MCF 10A (cell line): Measurements from ENCODE around the gene NDUFB5. TPM values are rescaled to one million over a fixed set of nuclear protein-coding genes. Genes with fewer than 3 reads are reported as not detected.
A peak's percentile ranks its signal among the peaks of the same experiment; 100 is the strongest.

Experiments used
- BruUV-seq: library from RNA; stranded (reverse); fragments of 400-500 nt; replicated peaks from 2 replicates; lab custom pipeline; 2021; lab: Mats Ljungman, UMichigan
- CTCF ChIA-PET: fragments of 300-600 bp; sonication (Branson Sonifier 250); formaldehyde crosslinking; extraction: SDS; loops from one replicate; lab custom pipeline; 2021; ENCODE audit warnings: antibody characterized with exemption, inconsistent platforms; lab: Yijun Ruan, JAX
- POLR2A ChIA-PET: fragments of 300-600, 350-650 bp; sonication (Branson Sonifier 250); formaldehyde crosslinking; extraction: SDS; loops from one replicate; lab custom pipeline; 2020; ENCODE audit warnings: antibody characterized with exemption, inconsistent platforms; lab: Yijun Ruan, JAX
- DNase-seq: peaks from one replicate; pipeline ENCODE4 v3.0.0-alpha.2; 2018; ENCODE audit not compliant: unreplicated experiment
- H3K27ac Mint-ChIP-seq: one replicate; pipeline ENCODE4 v1.8.0; 2022; ENCODE audit warnings: mild to moderate bottlenecking, low read depth, mixed read lengths; ENCODE audit not compliant: unreplicated experiment
- H3K27me3 Mint-ChIP-seq: one replicate; pipeline ENCODE4 v1.8.0; 2022; ENCODE audit warnings: mixed read lengths; ENCODE audit not compliant: insufficient read depth, unreplicated experiment
- H3K36me3 Mint-ChIP-seq: one replicate; pipeline ENCODE4 v1.8.0; 2022; ENCODE audit warnings: mild to moderate bottlenecking, moderate library complexity, mixed read lengths; ENCODE audit not compliant: insufficient read depth, unreplicated experiment
- H3K4me1 Mint-ChIP-seq: one replicate; pipeline ENCODE4 v1.8.0; 2022; ENCODE audit warnings: mixed read lengths; ENCODE audit not compliant: insufficient read depth, unreplicated experiment
- H3K4me3 Mint-ChIP-seq: one replicate; pipeline ENCODE4 v1.8.0; 2022; ENCODE audit warnings: mild to moderate bottlenecking, moderate library complexity, mixed read lengths; ENCODE audit not compliant: unreplicated experiment
- H3K9me3 Mint-ChIP-seq: one replicate; pipeline ENCODE4 v1.8.0; 2022; ENCODE audit warnings: mixed read lengths; ENCODE audit not compliant: unreplicated experiment
- intact Hi-C: fragments of 100-400 bp; cut with micrococcal nuclease; formaldehyde crosslinking; loops from 2 replicates; pipeline ENCODE4 v1.14.1; 2022
- total RNA-seq: library from RNA; stranded (reverse); gene quantifications from 2 replicates; pipeline ENCODE4 v1.2.3, GENCODE V29; 2022
- TF ChIP-seq, protein P1 (sequence below): fragments of 200-600 bp; IDR thresholded peaks from one replicate; pipeline ENCODE4 v1.8.0; 2022; ENCODE audit warnings: antibody characterized with exemption, mild to moderate bottlenecking; ENCODE audit not compliant: unreplicated experiment

Gene NDUFB5
- total RNA-seq, 1 experiment from 2014 or later, result 115 TPM

DNA sequence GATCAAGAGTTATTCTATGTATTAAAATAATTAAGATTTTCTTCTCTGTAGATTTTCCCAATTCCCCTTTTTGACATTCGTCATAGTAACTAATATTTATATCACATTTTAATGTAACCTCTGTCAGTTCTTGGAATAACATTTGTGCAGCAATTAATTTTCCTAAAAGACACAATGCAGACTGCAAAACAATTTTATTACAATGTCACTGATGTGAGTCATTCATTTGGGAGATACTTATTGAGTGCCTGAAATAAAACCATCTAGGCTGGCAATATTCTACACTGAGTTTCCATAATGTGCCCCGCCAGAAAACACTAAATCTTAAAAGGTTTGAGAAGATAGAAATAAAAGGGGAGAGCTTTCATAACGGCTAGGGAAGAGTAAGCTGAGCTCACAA is 41.6 kb downstream of the NDUFB5 start:
- DNase-seq, result no peak
- H3K9me3 Mint-ChIP-seq, result no peaks in the 10 kb centered on the region
- TF ChIP-seq, protein P1, sequence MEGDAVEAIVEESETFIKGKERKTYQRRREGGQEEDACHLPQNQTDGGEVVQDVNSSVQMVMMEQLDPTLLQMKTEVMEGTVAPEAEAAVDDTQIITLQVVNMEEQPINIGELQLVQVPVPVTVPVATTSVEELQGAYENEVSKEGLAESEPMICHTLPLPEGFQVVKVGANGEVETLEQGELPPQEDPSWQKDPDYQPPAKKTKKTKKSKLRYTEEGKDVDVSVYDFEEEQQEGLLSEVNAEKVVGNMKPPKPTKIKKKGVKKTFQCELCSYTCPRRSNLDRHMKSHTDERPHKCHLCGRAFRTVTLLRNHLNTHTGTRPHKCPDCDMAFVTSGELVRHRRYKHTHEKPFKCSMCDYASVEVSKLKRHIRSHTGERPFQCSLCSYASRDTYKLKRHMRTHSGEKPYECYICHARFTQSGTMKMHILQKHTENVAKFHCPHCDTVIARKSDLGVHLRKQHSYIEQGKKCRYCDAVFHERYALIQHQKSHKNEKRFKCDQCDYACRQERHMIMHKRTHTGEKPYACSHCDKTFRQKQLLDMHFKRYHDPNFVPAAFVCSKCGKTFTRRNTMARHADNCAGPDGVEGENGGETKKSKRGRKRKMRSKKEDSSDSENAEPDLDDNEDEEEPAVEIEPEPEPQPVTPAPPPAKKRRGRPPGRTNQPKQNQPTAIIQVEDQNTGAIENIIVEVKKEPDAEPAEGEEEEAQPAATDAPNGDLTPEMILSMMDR, result no peak

GRCh38 chr3:179651687-179652446 is 47.3 kb downstream of the NDUFB5 start:
- H3K4me1 Mint-ChIP-seq, result peaks cover 5% of the 10 kb centered on the region
- H3K4me3 Mint-ChIP-seq, result peak overlapping the region; percentile 85
- DNase-seq, result no peak
- H3K9me3 Mint-ChIP-seq, result no peaks in the 10 kb centered on the region
- CTCF ChIA-PET, result no interaction called here
- peaks cover 2% of the 10 kb centered on the region for H3K36me3 Mint-ChIP-seq
- H3K27ac Mint-ChIP-seq, result peak overlapping the region; percentile 82
- H3K27me3 Mint-ChIP-seq, result no peaks in the 10 kb centered on the region
- TF ChIP-seq, protein P1, result no peak
- POLR2A ChIA-PET, result interaction anchor here (0.7 to 2.8 kb wide), 4 partner anchors 23 to 118 kb away, joined by 3 to 20 read pairs (median 3); partner anchors contain the start of genes MRPL47 and NDUFB5
- no TSS peak for BruUV-seq
- intact Hi-C loops, result loop anchor here (5.0 kb wide), 1 partner anchor 110 kb away; no protein-coding TSS in a partner anchor

More for the DNA sequence above, 41.6 kb downstream of the NDUFB5 start:
- BruUV-seq, result no TSS peak
- no peaks in the 10 kb centered on the region for H3K27me3 Mint-ChIP-seq
- peaks cover 6% of the 10 kb centered on the region for H3K36me3 Mint-ChIP-seq
- ChIA-PET CTCF (no interaction called here), POLR2A (no interaction called here)
- H3K27ac Mint-ChIP-seq, result no peak overlapping the region
- intact Hi-C loops, result no loop called here
- H3K4me1 Mint-ChIP-seq, result no peaks in the 10 kb centered on the region
- no peak overlapping the region for H3K4me3 Mint-ChIP-seq

GRCh38 chr3:179652447-179653095 is 48.0 kb downstream of the NDUFB5 start, which contains the start of gene USP13:
Gene USP13 (plus strand): TSS chr3:179653040. CDS start chr3:179653226, 186 bp downstream.
- intact Hi-C loops, result loop anchor here (5.0 kb wide), 1 partner anchor 110 kb away; no protein-coding TSS in a partner anchor
- Mint-ChIP-seq H3K4me3 (peak within 1 kb of the TSS; percentile 85), H3K27ac (peak within 1 kb of the TSS; percentile 82), H3K9me3 (no peaks in the 10 kb centered on the region), H3K4me1 (peaks cover 5% of the 10 kb centered on the region), H3K27me3 (no peaks in the 10 kb centered on the region), H3K36me3 (peaks cover 8% of the 10 kb centered on the region)
- BruUV-seq, result no TSS peak
- TF ChIP-seq, protein P1, result peak; percentile 5
- POLR2A ChIA-PET, result interaction anchor here (0.7 to 2.8 kb wide), 7 partner anchors 20 to 1259 kb away, joined by 3 to 20 read pairs (median 3); partner anchors contain the start of genes MRPL47 and NDUFB5
- CTCF ChIA-PET, result interaction anchor here (0.5 to 1.4 kb wide), 3 partner anchors 11 to 231 kb away, joined by 3 to 4 read pairs (median 3); no protein-coding TSS in a partner anchor
- peak; percentile 78 for DNase-seq
